Measurements from ENCODE around the gene HSD17B12. TPM values are rescaled to one million over a fixed set of nuclear protein-coding genes. Genes with fewer than 3 reads are reported as not detected.

The HSD17B12 gene
- total RNA-seq, 1 donor: 76.5 TPM

GRCh38 chr11:43712676-43713075 is 32.1 kb downstream of the HSD17B12 start:
- DNase-seq (ENCODE audit: low read depth): no peak
- no peak overlapping the region for H3K4me3 ChIP-seq (ENCODE audit: low read depth, low read length)
- TF ChIP-seq CTCF (IDR thresholded peaks at IDR 0.05; ENCODE audit: insufficient read depth, low read length): no peak

- no peak for TF ChIP-seq CTCF (IDR thresholded peaks at IDR 0.05; ENCODE audit: insufficient read depth, low read length)
- DNase-seq (ENCODE audit: low read depth): no peak
- no peak overlapping the region for H3K4me3 ChIP-seq (ENCODE audit: low read depth, low read length)
Observed at GRCh38 chr11:43718373-43718772, 37.8 kb downstream of the HSD17B12 start.

GRCh38 chr11:43723617-43724016 is 43.1 kb downstream of the HSD17B12 start:
- no peak overlapping the region for H3K4me3 ChIP-seq (ENCODE audit: low read depth, low read length)
- no peak for TF ChIP-seq CTCF (IDR thresholded peaks at IDR 0.05; ENCODE audit: insufficient read depth, low read length)
- DNase-seq (ENCODE audit: low read depth): no peak

- no peak for DNase-seq (ENCODE audit: low read depth)
- no peak for TF ChIP-seq CTCF (IDR thresholded peaks at IDR 0.05; ENCODE audit: insufficient read depth, low read length)
- H3K4me3 ChIP-seq (ENCODE audit: low read depth, low read length): no peak overlapping the region
Observed at GRCh38 chr11:43732225-43732624, 51.7 kb downstream of the HSD17B12 start.

GRCh38 chr11:43734256-43734655 is 53.7 kb downstream of the HSD17B12 start:
- TF ChIP-seq CTCF (IDR thresholded peaks at IDR 0.05; ENCODE audit: insufficient read depth, low read length): no peak
- no peak for DNase-seq (ENCODE audit: low read depth)
- H3K4me3 ChIP-seq (ENCODE audit: low read depth, low read length): no peak overlapping the region

GRCh38 chr11:43735115-43735514 is 54.6 kb downstream of the HSD17B12 start:
- no peak for TF ChIP-seq CTCF (IDR thresholded peaks at IDR 0.05; ENCODE audit: insufficient read depth, low read length)
- no peak for DNase-seq (ENCODE audit: low read depth)
- no peak overlapping the region for H3K4me3 ChIP-seq (ENCODE audit: low read depth, low read length)

- H3K4me3 ChIP-seq (ENCODE audit: low read depth, low read length): no peak overlapping the region
- peak; percentile 61 for DNase-seq (ENCODE audit: low read depth)
- TF ChIP-seq CTCF (IDR thresholded peaks at IDR 0.05; ENCODE audit: insufficient read depth, low read length): peak; percentile 24
Observed at GRCh38 chr11:43735961-43736360, 55.4 kb downstream of the HSD17B12 start.

All from fibroblast of the aortic adventitia (primary cell).